Adipocyte (in vitro differentiated cells): ENCODE data around the gene FTH1.
A peak's percentile ranks its signal among the peaks of the same experiment; 100 is the strongest.
"Not testable (repeated sequence)": the region's sequence is repeated elsewhere in the genome, so short reads cannot be mapped to it uniquely, and the experiment has no call there.

ENCODE experiments used
- DNase-seq: peaks from one replicate; pipeline ENCODE4 v3.0.0-alpha.2; 2015; ENCODE audit warnings: low read depth
- H3K27me3 ChIP-seq: replicated peaks from 2 replicates; pipeline ENCODE4 v1.7.0; 2013; ENCODE audit warnings: mild to moderate bottlenecking, low read length, moderate library complexity; ENCODE audit not compliant: control insufficient read depth, insufficient read depth
- H3K36me3 ChIP-seq: 2 replicates; pipeline ENCODE4 v1.7.0; 2013; ENCODE audit warnings: low read length, mild to moderate bottlenecking, moderate library complexity; ENCODE audit not compliant: control insufficient read depth, insufficient read depth, severe bottlenecking
- H3K4me1 ChIP-seq: 2 replicates; pipeline ENCODE4 v1.7.0; 2013; ENCODE audit warnings: mild to moderate bottlenecking, low read length, moderate library complexity; ENCODE audit not compliant: control insufficient read depth, insufficient read depth
- H3K4me3 ChIP-seq: 2 replicates; pipeline ENCODE4 v1.7.0; 2013; ENCODE audit warnings: mild to moderate bottlenecking, low read length, moderate library complexity
- H3K9ac ChIP-seq: 2 replicates; pipeline ENCODE4 v1.7.0; 2013; ENCODE audit warnings: mild to moderate bottlenecking, low read length, moderate library complexity
- H3K9me3 ChIP-seq: 2 replicates; pipeline ENCODE4 v1.7.0; 2013; ENCODE audit warnings: mild to moderate bottlenecking, low read length, moderate library complexity; ENCODE audit not compliant: control insufficient read depth

The FTH1 gene

DNA sequence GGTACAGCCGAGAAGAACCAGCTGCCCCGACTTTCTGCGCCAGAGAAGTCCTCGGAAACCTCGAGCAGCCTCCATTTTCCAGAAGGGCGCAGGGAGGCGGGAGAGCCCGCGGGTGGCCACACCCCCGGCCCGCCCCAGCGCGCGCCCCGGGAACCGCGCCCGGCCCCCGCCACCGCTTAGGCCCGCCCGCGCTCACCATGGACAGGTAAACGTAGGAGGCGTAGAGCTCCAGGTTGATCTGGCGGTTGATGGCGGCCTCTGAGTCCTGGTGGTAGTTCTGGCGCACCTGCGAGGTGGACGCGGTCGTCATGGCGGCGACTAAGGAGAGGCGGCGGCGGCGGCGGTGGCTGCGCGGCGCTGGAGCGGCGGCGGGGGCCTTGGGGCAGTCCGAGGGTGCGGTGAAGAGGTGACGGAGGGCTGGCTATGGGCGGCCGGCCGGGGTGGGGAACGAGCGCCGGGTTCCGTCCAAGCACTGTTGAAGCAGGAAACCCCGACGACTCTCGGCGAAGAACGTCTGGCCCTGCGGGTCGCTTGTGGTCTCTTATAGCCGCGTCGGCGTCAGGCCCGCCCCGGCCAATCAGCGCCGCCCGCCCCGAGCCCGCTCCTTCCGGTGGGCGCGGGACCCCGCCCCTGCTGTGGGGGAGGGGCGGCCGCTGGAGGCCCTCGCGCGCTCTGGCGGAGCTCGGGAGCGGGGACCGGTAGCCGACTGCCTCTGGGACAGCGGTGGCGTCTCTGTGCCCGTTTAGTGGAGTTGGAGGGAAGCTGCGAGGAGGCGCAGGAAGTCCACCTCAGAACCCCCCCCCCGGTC lies at the start of gene FTH1:
Gene FTH1, minus strand, starts transcription at position 519 of the 808 bp plus-strand sequence. Its CDS starts 209 bp downstream, at position 310.
- H3K9ac ChIP-seq: peak within 1 kb of the TSS; percentile 100
- peaks cover 61% of the 10 kb centered on the region for H3K4me1 ChIP-seq
- peaks cover 32% of the 10 kb centered on the region for H3K36me3 ChIP-seq
- H3K4me3 ChIP-seq: peak within 1 kb of the TSS; percentile 98
- H3K27me3 ChIP-seq: no peaks in the 10 kb centered on the region
- no peaks in the 10 kb centered on the region for H3K9me3 ChIP-seq
- peak; percentile 96 for DNase-seq

DNA sequence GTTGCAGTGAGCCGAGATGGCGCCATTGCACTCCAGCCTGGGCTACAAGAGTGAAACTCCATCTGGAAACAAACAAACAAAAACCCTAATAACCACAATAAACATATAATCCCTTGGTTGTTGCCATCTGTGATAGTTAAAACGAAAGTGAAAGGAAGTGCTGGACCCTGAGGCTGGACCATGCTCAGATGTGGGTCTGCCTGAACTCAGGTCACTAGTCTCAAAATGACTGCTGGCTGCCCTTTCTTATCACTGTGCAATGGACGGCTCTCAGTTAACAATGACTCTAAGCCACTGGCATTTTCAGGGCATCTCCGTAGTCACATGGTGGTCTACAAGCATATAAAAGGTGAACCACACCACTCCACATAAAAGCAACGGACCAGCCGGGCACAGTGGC lies 48.2 kb upstream of the FTH1 start:
- Histone ChIP-seq H3K9me3 (peaks cover under 1% of the 10 kb centered on the region), H3K27me3 (no peaks in the 10 kb centered on the region), H3K9ac (no peak overlapping the region), H3K4me3 (no peak overlapping the region), H3K36me3 (no peaks in the 10 kb centered on the region), H3K4me1 (peaks cover 19% of the 10 kb centered on the region)
- no peak for DNase-seq

DNA sequence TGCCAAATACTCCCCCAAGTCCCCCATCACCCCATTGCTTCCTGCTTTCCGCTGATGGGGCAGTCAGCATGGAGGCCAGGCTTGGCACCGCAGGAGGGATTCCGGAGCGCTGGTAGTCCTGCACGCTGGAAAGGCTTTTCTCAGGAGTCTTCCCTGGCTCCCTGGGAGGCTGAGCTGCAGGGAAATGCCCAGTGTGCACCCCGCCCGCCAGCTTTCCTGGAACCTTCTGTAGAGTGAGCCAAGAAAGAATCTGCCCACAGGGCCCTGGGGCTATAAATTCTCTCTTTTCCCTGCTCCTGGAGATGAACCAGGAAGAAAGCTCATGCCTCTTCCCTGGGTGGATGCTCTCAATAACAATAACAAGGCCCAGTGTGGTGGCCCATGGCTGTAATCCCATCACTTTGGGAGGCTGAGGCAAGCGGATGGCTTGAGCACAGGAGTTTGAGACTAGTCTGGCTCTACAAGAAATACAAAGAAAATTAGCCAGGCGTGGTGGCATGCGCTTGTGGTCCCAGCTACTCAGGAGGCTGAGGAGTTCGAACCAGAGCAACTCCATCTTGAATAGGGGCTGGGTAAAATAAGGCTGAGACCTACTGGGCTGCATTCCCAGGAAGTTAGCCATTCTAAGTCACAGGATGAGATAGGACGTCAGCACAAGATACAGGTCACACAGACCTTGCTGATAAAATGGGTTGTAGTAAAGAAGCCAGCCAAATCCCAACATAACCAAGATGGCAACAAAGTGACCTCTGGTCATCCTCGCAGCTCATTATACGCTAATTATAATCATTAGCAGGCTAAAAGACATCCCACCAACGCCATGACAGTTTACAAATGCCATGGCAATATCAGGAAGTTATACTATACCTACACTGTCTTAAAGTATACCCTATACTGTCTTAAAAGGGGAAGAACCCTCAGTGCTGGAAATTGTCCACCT lies 46.4 kb upstream of the FTH1 start:
- peak; percentile 51 for DNase-seq
- H3K36me3 ChIP-seq: no peaks in the 10 kb centered on the region
- H3K4me3 ChIP-seq: no peak overlapping the region
- H3K27me3 ChIP-seq: no peaks in the 10 kb centered on the region
- peaks cover 19% of the 10 kb centered on the region for H3K4me1 ChIP-seq
- H3K9me3 ChIP-seq: no peaks in the 10 kb centered on the region
- H3K9ac ChIP-seq: no peak overlapping the region

DNA sequence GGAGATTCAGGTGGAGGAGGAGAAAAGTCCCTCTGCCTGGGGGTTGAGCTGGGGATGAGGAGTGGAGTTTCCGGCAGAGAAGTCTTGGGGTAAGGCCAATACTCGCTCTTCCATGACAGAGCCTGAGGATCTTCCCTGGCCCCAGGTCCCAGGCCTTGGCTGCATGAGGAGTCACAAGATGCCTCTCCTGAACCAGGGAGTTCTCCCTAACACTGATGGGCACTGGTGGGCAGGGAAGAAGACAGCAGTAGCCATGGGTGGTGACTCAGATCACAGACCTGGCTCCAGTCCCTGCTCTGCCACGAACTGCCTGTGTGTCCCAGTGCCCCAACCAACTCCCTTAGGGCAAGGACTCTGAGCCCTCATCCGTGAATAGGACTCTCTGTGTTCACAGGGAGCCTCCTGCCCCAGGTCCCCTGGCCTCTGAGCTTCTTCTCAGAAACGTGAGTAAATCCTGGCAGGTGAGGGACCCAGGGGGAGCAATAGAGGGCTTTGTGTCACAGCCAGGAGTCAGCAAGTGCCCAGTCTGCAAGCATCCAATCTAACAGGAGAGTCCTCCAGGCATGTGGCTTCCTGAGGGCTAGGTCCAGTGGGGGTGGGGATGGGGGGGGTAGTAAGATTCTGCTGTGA lies 45.5 kb upstream of the FTH1 start:
- H3K4me3 ChIP-seq: peak overlapping the region; percentile 22
- H3K9ac ChIP-seq: no peak overlapping the region
- H3K36me3 ChIP-seq: no peaks in the 10 kb centered on the region
- H3K9me3 ChIP-seq: no peaks in the 10 kb centered on the region
- peaks cover 19% of the 10 kb centered on the region for H3K4me1 ChIP-seq
- peak; percentile 24 for DNase-seq
- no peaks in the 10 kb centered on the region for H3K27me3 ChIP-seq

DNA sequence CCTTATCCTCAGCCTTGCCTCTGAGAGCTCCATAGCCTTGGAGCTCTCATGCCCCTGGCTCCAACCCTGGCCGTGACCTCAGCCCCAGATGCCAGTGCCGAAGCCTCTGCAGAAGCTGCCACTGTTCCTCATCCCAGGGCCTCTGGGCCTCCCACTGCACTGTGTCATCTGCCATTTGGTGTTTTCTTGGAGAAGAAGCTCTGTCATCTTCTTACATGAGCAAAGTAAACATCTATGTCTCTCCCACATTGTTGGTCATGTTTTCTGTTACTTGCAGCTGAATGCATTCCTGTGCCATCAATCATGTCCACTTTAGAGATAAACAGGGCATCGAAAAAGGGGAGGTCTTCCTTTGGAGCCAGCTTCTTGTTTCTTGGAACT lies 45.0 kb upstream of the FTH1 start:
- DNase-seq: no peak

DNA sequence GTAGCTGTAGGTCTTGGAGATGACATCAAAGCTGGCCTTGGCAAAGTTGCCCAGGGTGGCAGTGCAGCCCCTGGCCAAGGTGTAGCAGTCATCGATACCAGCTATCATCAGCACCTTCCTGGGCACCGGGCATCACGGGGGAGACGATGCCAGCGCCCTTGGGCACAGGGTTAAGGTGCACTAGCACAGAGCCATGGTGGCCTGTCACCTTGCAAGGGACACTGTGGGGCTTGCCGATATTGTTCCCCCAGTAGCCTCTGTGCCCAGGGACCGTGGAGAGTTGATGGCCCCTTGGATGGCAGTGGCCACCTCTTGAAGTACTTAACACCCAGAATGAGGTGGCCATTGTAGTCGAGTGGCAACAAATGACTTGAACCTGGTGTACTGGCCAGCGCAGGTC lies 44.4 kb upstream of the FTH1 start:
- H3K4me1 ChIP-seq: peaks cover 19% of the 10 kb centered on the region
- no peak for DNase-seq

More for the DNA sequence above, 45.0 kb upstream of the FTH1 start:
- Histone ChIP-seq H3K9me3 (no peaks in the 10 kb centered on the region), H3K27me3 (no peaks in the 10 kb centered on the region), H3K4me3 (peak overlapping the region; percentile 22), H3K9ac (no peak overlapping the region), H3K36me3 (no peaks in the 10 kb centered on the region), H3K4me1 (peaks cover 19% of the 10 kb centered on the region)

DNA sequence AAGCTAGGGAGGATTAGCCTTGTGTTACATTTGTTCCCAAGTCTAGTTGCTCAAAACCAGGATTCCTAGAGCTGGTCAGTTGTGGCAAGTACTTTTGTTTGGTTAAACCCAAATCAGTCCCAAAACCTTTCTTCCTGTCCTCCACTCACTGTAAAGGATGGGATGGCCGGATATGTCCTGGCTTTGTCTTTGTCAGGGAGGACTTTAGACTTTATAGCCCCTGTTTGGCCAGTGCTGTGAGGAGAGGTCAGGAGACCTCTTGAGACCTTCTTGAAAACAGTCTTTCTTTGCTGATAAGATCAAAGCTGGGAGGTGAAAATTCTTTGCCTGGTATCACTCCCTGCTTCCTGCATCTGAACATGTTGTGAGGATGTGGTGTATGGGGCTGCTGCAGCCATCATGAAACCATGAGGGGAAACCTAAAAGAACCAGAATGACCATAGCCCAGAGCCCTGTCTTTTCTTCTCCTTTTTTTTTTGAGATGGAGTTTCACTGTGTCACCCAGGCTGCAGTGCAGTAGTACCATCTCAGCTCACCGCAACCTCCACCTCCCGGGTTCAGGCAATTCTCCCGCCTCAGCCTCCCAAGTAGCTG lies 43.6 kb upstream of the FTH1 start:
- Histone ChIP-seq H3K27me3 (no peaks in the 10 kb centered on the region), H3K4me3 (no peak overlapping the region), H3K36me3 (no peaks in the 10 kb centered on the region), H3K9ac (no peak overlapping the region), H3K4me1 (peaks cover 19% of the 10 kb centered on the region), H3K9me3 (no peaks in the 10 kb centered on the region)
- no peak for DNase-seq

More for the DNA sequence above, 44.4 kb upstream of the FTH1 start:
- no peaks in the 10 kb centered on the region for H3K9me3 ChIP-seq
- no peak overlapping the region for H3K9ac ChIP-seq
- H3K27me3 ChIP-seq: no peaks in the 10 kb centered on the region
- no peak overlapping the region for H3K4me3 ChIP-seq
- H3K36me3 ChIP-seq: no peaks in the 10 kb centered on the region

DNA sequence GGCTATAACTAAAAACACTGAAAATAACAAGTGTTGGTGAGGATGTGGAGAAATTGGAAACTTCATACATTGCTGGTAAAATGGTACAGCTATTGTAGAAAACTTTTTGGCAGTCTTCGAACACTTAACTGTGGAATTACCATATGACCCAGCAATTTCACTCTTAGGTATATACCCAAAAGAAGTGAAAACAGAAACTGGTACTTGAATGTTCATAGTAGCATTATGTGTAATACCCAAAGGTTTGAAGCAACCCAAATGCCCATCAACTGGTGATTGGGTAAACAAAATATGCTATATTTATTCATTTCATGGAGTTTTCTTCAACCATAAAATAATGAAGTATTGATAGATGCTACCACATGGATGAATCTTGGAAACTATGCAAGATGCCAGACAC lies 40.8 kb upstream of the FTH1 start:
- Histone ChIP-seq H3K27me3 (no peaks in the 10 kb centered on the region), H3K4me3 (no peak overlapping the region), H3K4me1 (peaks cover 27% of the 10 kb centered on the region), H3K9me3 (no peaks in the 10 kb centered on the region), H3K36me3 (no peaks in the 10 kb centered on the region), H3K9ac (no peak overlapping the region)
- DNase-seq: no peak

DNA sequence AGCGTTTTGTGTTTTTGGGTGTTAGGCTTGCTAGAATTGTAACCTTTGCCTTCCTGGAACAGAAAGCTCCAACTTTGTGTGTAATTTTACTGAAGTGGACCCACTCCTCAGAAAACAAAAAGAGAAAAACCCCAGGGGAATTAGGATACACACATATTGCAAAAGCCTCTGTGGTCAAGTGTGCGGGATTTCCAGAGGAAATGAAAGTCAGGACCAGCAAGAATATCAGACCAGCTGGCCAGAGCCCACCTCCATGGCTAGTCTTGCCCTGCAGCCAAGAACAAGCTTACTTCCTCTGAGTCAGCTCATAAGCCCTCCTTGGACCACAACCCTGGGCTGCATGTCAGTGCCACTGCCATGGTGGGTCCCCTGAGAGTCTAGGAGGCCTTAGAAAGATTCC lies 37.0 kb upstream of the FTH1 start:
- no peaks in the 10 kb centered on the region for H3K27me3 ChIP-seq
- no peak overlapping the region for H3K4me3 ChIP-seq
- peaks cover 3% of the 10 kb centered on the region for H3K9me3 ChIP-seq
- peak; percentile 40 for DNase-seq
- peaks cover 37% of the 10 kb centered on the region for H3K4me1 ChIP-seq
- no peaks in the 10 kb centered on the region for H3K36me3 ChIP-seq
- H3K9ac ChIP-seq: no peak overlapping the region

DNA sequence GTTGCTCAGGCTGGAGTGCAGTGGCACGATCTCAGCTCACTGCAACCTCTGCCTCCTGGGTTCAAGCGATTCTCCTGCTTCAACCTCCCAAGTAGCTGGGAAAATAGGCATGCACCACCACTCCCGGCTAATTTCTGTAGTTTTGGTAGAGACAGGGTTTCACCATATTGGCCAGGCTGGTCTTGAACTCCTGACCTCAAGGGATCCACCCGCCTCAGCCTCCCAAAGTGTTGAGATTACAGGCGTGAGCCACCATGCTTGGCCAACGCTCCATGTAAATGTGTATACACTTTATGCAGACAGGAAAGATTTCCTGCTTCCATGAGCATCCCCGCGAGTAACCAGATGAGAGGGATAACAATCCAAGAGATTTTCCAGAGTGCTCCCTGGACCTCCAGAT lies 34.8 kb upstream of the FTH1 start:
- DNase-seq, H3K9me3 ChIP-seq, H3K27me3 ChIP-seq, H3K4me3 ChIP-seq, H3K36me3 ChIP-seq: not testable (repeated sequence)
- peak overlapping the region; percentile 58 for H3K9ac ChIP-seq
- H3K4me1 ChIP-seq: peaks cover 37% of the 10 kb centered on the region
